HepG2 (cell line): ENCODE data around the gene GPER1. TPM values are rescaled to one million over a fixed set of nuclear protein-coding genes. Genes with fewer than 3 reads are reported as not detected.

ENCODE experiments used
- ATAC-seq: fragments of 200-7000 bp; cut with Tn5 transposase; 3 replicates; pipeline ENCODE4 v1.9.1; 2020; ENCODE audit warnings: mild to moderate bottlenecking, moderate library complexity
- BruUV-seq: library from RNA; stranded (reverse); fragments of 400-500 nt; replicated peaks from 2 replicates; lab custom pipeline; 2021; lab: Mats Ljungman, UMichigan
- CTCF ChIA-PET: fragments of 300-600 bp; formaldehyde crosslinking; extraction: SDS; loops from one replicate; lab custom pipeline; 2021; ENCODE audit warnings: low total read pairs, inconsistent platforms, low intra/inter-chr PET ratio; lab: Yijun Ruan, JAX
- POLR2A ChIA-PET: fragments of 350-600 bp; sonication (Branson Sonifier 250); formaldehyde crosslinking; loops from one replicate; lab custom pipeline; 2020; ENCODE audit warnings: antibody characterized with exemption, inconsistent platforms; lab: Yijun Ruan, JAX
- DNase-seq: peaks from one replicate; pipeline ENCODE4 v3.0.0-alpha.2; 2015; ENCODE audit warnings: low spot score
- FAIRE-seq: peaks from 3 replicates; lab custom pipeline; 2011; peaks lifted over from hg19 to GRCh38; lab: Jason Lieb, UNC
- H2AFZ ChIP-seq: one replicate; pipeline ENCODE4 v1.6.1; 2011; ENCODE audit warnings: low read length, inconsistent platforms
- H3K27ac ChIP-seq: fragments of 300-600 bp; 3 replicates; pipeline ENCODE4 v1.8.0; 2011; ENCODE audit warnings: mixed run types, mild to moderate bottlenecking, mixed read lengths, low read length, inconsistent platforms; ENCODE audit not compliant: insufficient read depth; ENCODE audit errors: extremely low read length
- H3K27me3 ChIP-seq, 2 experiments: fragments of 200-600 bp in 1 of 2; 2 replicates in 1 of 2; 3 replicates in 1 of 2; pipeline versions ENCODE4 v1.6.0 to v1.8.0; 2011; ENCODE audit warnings: low read length in 2 of 2, mild to moderate bottlenecking in 2 of 2, moderate library complexity in 2 of 2, inconsistent platforms in 1 of 2; ENCODE audit not compliant: insufficient read depth in 2 of 2, control insufficient read depth in 1 of 2
- H3K36me3 ChIP-seq, 2 experiments: fragments of 200-600 bp in 1 of 2; replicated peaks in 1 of 2; 2 replicates in 1 of 2; 3 replicates in 1 of 2; pipeline versions ENCODE4 v1.5.1 to v1.8.0; 2011; ENCODE audit warnings: low read length in 2 of 2, inconsistent platforms in 1 of 2; ENCODE audit not compliant: insufficient read depth in 2 of 2, control insufficient read depth in 1 of 2
- H3K4me1 ChIP-seq: 2 replicates; pipeline ENCODE4 v1.5.1; 2012; ENCODE audit warnings: low read length, inconsistent platforms; ENCODE audit not compliant: insufficient read depth
- H3K4me2 ChIP-seq: 2 replicates; pipeline ENCODE4 v1.6.0; 2011; ENCODE audit warnings: low read depth, low read length, inconsistent platforms
- H3K4me3 ChIP-seq, 3 experiments: fragments of 200-600 bp in 1 of 3; sonication (generic), shearing (Covaris generic) in 1 of 3; replicated peaks in 1 of 3; 2 replicates each; pipeline ENCODE4 v1.5.1; 2011 to 2016; ENCODE audit warnings: low read length in 3 of 3, inconsistent platforms in 2 of 3, low read depth in 2 of 3, mild to moderate bottlenecking in 2 of 3, control low read depth in 1 of 3, mixed read lengths in 1 of 3; ENCODE audit not compliant: insufficient read depth in 1 of 3
- H3K79me2 ChIP-seq: one replicate; pipeline ENCODE4 v1.6.1; 2011; ENCODE audit warnings: low read length, inconsistent platforms; ENCODE audit not compliant: insufficient read depth
- H3K9ac ChIP-seq: 2 replicates; pipeline ENCODE4 v1.6.0; 2011; ENCODE audit warnings: mild to moderate bottlenecking, low read depth, low read length, inconsistent platforms; ENCODE audit not compliant: insufficient read depth
- H3K9me3 ChIP-seq: 2 replicates; pipeline ENCODE4 v1.5.1; 2012; ENCODE audit warnings: mild to moderate bottlenecking, low read length
- H4K20me1 ChIP-seq: 2 replicates; pipeline ENCODE4 v1.6.0; 2011; ENCODE audit warnings: inconsistent platforms, mild to moderate bottlenecking, low read length, moderate library complexity; ENCODE audit not compliant: insufficient read depth
- BORCS8-MEF2B ChIP-seq: sonication (generic); formaldehyde crosslinking; IDR thresholded peaks from 2 replicates; pipeline ENCODE4 v1.8.0; 2022; ENCODE audit warnings: mild to moderate bottlenecking, missing genetic modification reagents
- EHMT2 ChIP-seq: fragments of 200-600 bp; sonication (generic); IDR thresholded peaks from 2 replicates; pipeline ENCODE4 v1.7.0; 2017; ENCODE audit warnings: antibody characterized with exemption, low read depth, low read length, borderline replicate concordance
- ERF ChIP-seq: IDR thresholded peaks from 2 replicates; pipeline ENCODE4 v1.6.1; 2018; ENCODE audit warnings: missing biosample characterization, missing genetic modification reagents
- FOXA1 ChIP-seq, 2 experiments: fragments of 450-650 bp in 1 of 2; sonication (generic) in 1 of 2; formaldehyde crosslinking in 1 of 2; IDR thresholded peaks; 2 replicates each; pipeline versions ENCODE4 v1.4.0 to v1.6.1; 2016 to 2020; ENCODE audit warnings: missing genetic modification reagents in 1 of 2
- KLF16 ChIP-seq, 2 experiments: sonication (generic) in 1 of 2; formaldehyde crosslinking in 1 of 2; IDR thresholded peaks; 2 replicates each; pipeline versions ENCODE4 v1.6.1 to v1.8.0; 2016 to 2023; ENCODE audit warnings: missing genetic modification reagents in 2 of 2, missing compliant biosample characterization in 1 of 2
- MEIS1 ChIP-seq: sonication (generic); formaldehyde crosslinking; IDR thresholded peaks from 2 replicates; pipeline ENCODE4 v1.9.0; 2021; ENCODE audit warnings: mild to moderate bottlenecking, missing genetic modification reagents, moderate library complexity, borderline replicate concordance
- NR2F6 ChIP-seq, 2 experiments: IDR thresholded peaks; 2 replicates each; pipeline ENCODE4 v1.6.1; 2016; ENCODE audit warnings: antibody characterized with exemption in 1 of 2, mild to moderate bottlenecking in 1 of 2
- PHF5A ChIP-seq: IDR thresholded peaks from one replicate; pipeline ENCODE4 v1.6.1; 2018; ENCODE audit warnings: low read depth, missing genetic modification reagents; ENCODE audit not compliant: unreplicated experiment
- SIN3A ChIP-seq: IDR thresholded peaks from 2 replicates; pipeline ENCODE4 v1.6.1; 2011; ENCODE audit warnings: low read depth, mild to moderate bottlenecking, control low read depth, low read length, borderline replicate concordance
- SP140L ChIP-seq: sonication (generic); formaldehyde crosslinking; IDR thresholded peaks from 2 replicates; pipeline ENCODE4 v1.4.0; 2020; ENCODE audit warnings: missing genetic modification reagents, borderline replicate concordance
- ZBTB20 ChIP-seq: sonication (generic); formaldehyde crosslinking; IDR thresholded peaks from 2 replicates; pipeline ENCODE4 v1.8.1; 2023; ENCODE audit warnings: missing genetic modification reagents, low read depth, mild to moderate bottlenecking, borderline replicate concordance
- ZFP62 ChIP-seq: sonication (generic); formaldehyde crosslinking; IDR thresholded peaks from 2 replicates; pipeline ENCODE4 v1.4.0; 2020; ENCODE audit warnings: missing genetic modification reagents
- ZNF235 ChIP-seq: sonication (generic); formaldehyde crosslinking; IDR thresholded peaks from 2 replicates; pipeline ENCODE4 v1.8.1; 2023; ENCODE audit warnings: mild to moderate bottlenecking, missing genetic modification reagents, borderline replicate concordance
- ZNF264 ChIP-seq: sonication (generic); formaldehyde crosslinking; IDR thresholded peaks from 2 replicates; pipeline ENCODE4 v1.4.0; 2020; ENCODE audit warnings: missing genetic modification reagents
- ZNF329 ChIP-seq: sonication (generic); formaldehyde crosslinking; IDR thresholded peaks from 2 replicates; pipeline ENCODE4 v1.9.0; 2021; ENCODE audit warnings: low read depth, mild to moderate bottlenecking, missing genetic modification reagents
- ZNF580 ChIP-seq: IDR thresholded peaks from 2 replicates; pipeline ENCODE4 v1.6.1; 2016; ENCODE audit warnings: low read depth, borderline replicate concordance
- ZNF639 ChIP-seq: conservative IDR thresholded peaks from 2 replicates; pipeline ENCODE4 v1.6.1; 2018; ENCODE audit warnings: missing genetic modification reagents
- WGBS: methylation state at CpG from one replicate; pipeline ENCODE4 v1.1.6; 2017; ENCODE audit warnings: low lambda C conversion rate; 5-methylcytosine and 5-hydroxymethylcytosine counted together
- in situ Hi-C: cut with HindIII; loops from 2 replicates; pipeline ENCODE4 v1.10.0; 2017; ENCODE audit warnings: low pct_unique_long_range_greater_than_20kb; ENCODE audit not compliant: extremely low pct_ligation_motif_present
- intact Hi-C: fragments of 100-400 bp; cut with micrococcal nuclease; formaldehyde crosslinking; loops from one replicate; pipeline ENCODE4 v1.10.0; 2022; ENCODE audit not compliant: unreplicated experiment
- polyA plus RNA-seq, 8 experiments: library from polyadenylated mRNA; depleted of rRNA in 3 of 8; stranded (reverse) in 7 of 8; unstranded in 1 of 8; fragments of >200 nt; fragmentation: Illumina TruSeq in 4 of 8; extraction: Trizol in 4 of 8; gene quantifications; 2 replicates each; pipeline versions ENCODE4 v1.2.1 to v1.2.3, GENCODE V29; 2011 to 2016; ENCODE audit warnings: low read depth in 4 of 8, missing spikeins in 1 of 8, mixed read lengths in 1 of 8; ENCODE audit not compliant: insufficient read depth in 1 of 8
- total RNA-seq, 5 experiments: library from RNA; depleted of rRNA; stranded (reverse); fragments of >200 nt; fragmentation: Illumina TruSeq; extraction: Trizol; gene quantifications; 2 replicates each; pipeline ENCODE4 v1.2.3, GENCODE V29; 2016; ENCODE audit warnings: low read depth in 1 of 5

The GPER1 gene
- total and polyA plus RNA-seq, 2 of the 13 experiments (the other 11 are each of a cell fraction or from before 2014, with no cell fraction given): 12.7 to 19.7 TPM

- POLR2A ChIA-PET: no interaction called here
- FAIRE-seq: no peak
Observed at GRCh38 chr7:1129431-1129830, 41.5 kb downstream of the GPER1 start.

More at GRCh38 chr7:1129431-1129830, 41.5 kb downstream of the GPER1 start:
- no peak overlapping the region for H2AFZ ChIP-seq
- in situ Hi-C loops (no loop called here), intact Hi-C loops (no loop called here)
- H3K79me2 ChIP-seq: peaks cover 24% of the 10 kb centered on the region
- no peak overlapping the region for H3K4me3 ChIP-seq
- no peak for DNase-seq
- no peaks in the 10 kb centered on the region for H3K4me1 ChIP-seq
- no peak overlapping the region for H3K4me2 ChIP-seq
- ATAC-seq: no peak
- 0 out of 2 replicates have a peak, but pooled peaks cover 2% of the 10 kb centered on the region for H4K20me1 ChIP-seq
- no peaks in the 10 kb centered on the region for H3K9me3 ChIP-seq
- TF ChIP-seq ZFP62 (no peak), KLF16 (CRISPR knock-in tag; IDR thresholded peaks at IDR 0.05) (no peak), NR2F6 (IDR thresholded peaks at IDR 0.05) (no peak), NR2F6 (CRISPR knock-in tag; IDR thresholded peaks at IDR 0.05) (no peak), ZNF264 (CRISPR knock-in tag) (no peak), SIN3A (no peak), ZNF235 (no peak), ZNF329 (CRISPR knock-in tag) (no peak), PHF5A (CRISPR knock-in tag) (no peak), FOXA1 (IDR thresholded peaks at IDR 0.05) (no peak), FOXA1 (CRISPR knock-in tag; IDR thresholded peaks at IDR 0.05) (no peak), BORCS8-MEF2B (CRISPR knock-in tag) (no peak), ERF (no peak), MEIS1 (no peak), SP140L (no peak), ZNF639 (CRISPR knock-in tag) (no peak), ZNF580 (CRISPR knock-in tag) (no peak), EHMT2 (no peak), ZBTB20 (CRISPR knock-in tag) (no peak)
- H3K27me3 ChIP-seq: no peaks in the 10 kb centered on the region
- H3K27ac ChIP-seq: no peak overlapping the region
- CTCF ChIA-PET: no interaction called here
- peaks cover 10 to 16% of the 10 kb centered on the region in 2 experiments; a peak in 4 of 5 replicates for H3K36me3 ChIP-seq
- WGBS: 98% methylated on average over 11 of the region's 13 CpGs
- no peak overlapping the region for H3K9ac ChIP-seq
- no TSS peak for BruUV-seq
